Skeletal muscle cell (primary cell): ENCODE data around the gene MYT1.
"Not testable (repeated sequence)": the region's sequence is repeated elsewhere in the genome, so short reads cannot be mapped to it uniquely, and the experiment has no call there.

ENCODE experiments used
- DNase-seq: peaks from one replicate; pipeline ENCODE4 v3.0.0-alpha.2; 2010; ENCODE audit warnings: low read depth
- H3K4me3 ChIP-seq: 2 replicates; pipeline ENCODE4 v1.5.1; 2011; ENCODE audit warnings: low read depth, mild to moderate bottlenecking, control low read depth, low read length, moderate library complexity

The MYT1 gene

GRCh38 chr20:64164123-64164836, at the start of gene MYT1:
TSS of gene MYT1 (plus strand) at chr20:64164452. CDS start at chr20:64198862, 34,410 bp downstream.
- DNase-seq, result no peak
- no peak within 1 kb of the TSS for H3K4me3 ChIP-seq

- no peak overlapping the region for H3K4me3 ChIP-seq
- DNase-seq, result no peak
These were observed 48.9 kb upstream of the MYT1 start for GRCh38 chr20:64115171-64115911.

GRCh38 chr20:64116016-64116415, 48.2 kb upstream of the MYT1 start:
- no peak for DNase-seq
- no peak overlapping the region for H3K4me3 ChIP-seq

- no peak for DNase-seq
- no peak overlapping the region for H3K4me3 ChIP-seq
These were observed 47.5 kb upstream of the MYT1 start for GRCh38 chr20:64116541-64117431.

- not testable (repeated sequence) for DNase-seq, H3K4me3 ChIP-seq
These were observed 46.8 kb upstream of the MYT1 start for GRCh38 chr20:64117432-64117777.

GRCh38 chr20:64119301-64119680, 45.0 kb upstream of the MYT1 start:
- H3K4me3 ChIP-seq, result no peak overlapping the region
- no peak for DNase-seq

- peak overlapping the region; percentile 22 for H3K4me3 ChIP-seq
- no peak for DNase-seq
These were observed 44.4 kb upstream of the MYT1 start for GRCh38 chr20:64119681-64120341.

GRCh38 chr20:64121586-64121985, 42.7 kb upstream of the MYT1 start:
- no peak for DNase-seq
- no peak overlapping the region for H3K4me3 ChIP-seq

- not testable (repeated sequence) for DNase-seq, H3K4me3 ChIP-seq
These were observed 41.3 kb upstream of the MYT1 start for GRCh38 chr20:64122927-64123326.

GRCh38 chr20:64123517-64123916, 40.7 kb upstream of the MYT1 start:
- not testable (repeated sequence) for H3K4me3 ChIP-seq, DNase-seq

- no peak for DNase-seq
- no peak overlapping the region for H3K4me3 ChIP-seq
These were observed 35.0 kb upstream of the MYT1 start for GRCh38 chr20:64129146-64129782.

GRCh38 chr20:64130271-64130670, 34.0 kb upstream of the MYT1 start:
- no peak overlapping the region for H3K4me3 ChIP-seq
- DNase-seq, result no peak

- DNase-seq, result no peak
- H3K4me3 ChIP-seq, result no peak overlapping the region
These were observed 33.4 kb upstream of the MYT1 start for GRCh38 chr20:64130876-64131275.

- DNase-seq, result no peak
- H3K4me3 ChIP-seq, result no peak overlapping the region
These were observed 32.8 kb upstream of the MYT1 start for GRCh38 chr20:64131406-64131805.

GRCh38 chr20:64133951-64134407, 30.3 kb upstream of the MYT1 start:
- no peak for DNase-seq
- no peak overlapping the region for H3K4me3 ChIP-seq

- H3K4me3 ChIP-seq, DNase-seq: not testable (repeated sequence)
These were observed 29.5 kb upstream of the MYT1 start for GRCh38 chr20:64134744-64135143.

- no peak overlapping the region for H3K4me3 ChIP-seq
- DNase-seq, result no peak
These were observed 28.1 kb upstream of the MYT1 start for GRCh38 chr20:64136004-64136710.

- H3K4me3 ChIP-seq, result no peak overlapping the region
- no peak for DNase-seq
These were observed 26.6 kb upstream of the MYT1 start for GRCh38 chr20:64137598-64138031.
